ENCODE results near the gene CCR5AS.
"Not testable (repeated sequence)": the region's sequence is repeated elsewhere in the genome, so short reads cannot be mapped to it uniquely, and the experiment has no call there.

Gene CCR5AS

DNA sequence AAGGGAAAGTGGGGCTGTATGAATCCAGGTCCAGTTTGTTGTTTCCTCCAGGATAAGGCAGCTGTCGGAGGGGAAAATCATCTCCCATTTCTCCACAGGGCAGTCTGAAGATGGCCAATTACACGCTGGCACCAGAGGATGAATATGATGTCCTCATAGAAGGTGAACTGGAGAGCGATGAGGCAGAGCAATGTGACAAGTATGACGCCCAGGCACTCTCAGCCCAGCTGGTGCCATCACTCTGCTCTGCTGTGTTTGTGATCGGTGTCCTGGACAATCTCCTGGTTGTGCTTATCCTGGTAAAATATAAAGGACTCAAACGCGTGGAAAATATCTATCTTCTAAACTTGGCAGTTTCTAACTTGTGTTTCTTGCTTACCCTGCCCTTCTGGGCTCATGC is 1.1 kb upstream of the CCR5AS start (continued):
- TF ChIP-seq EMX1 (CRISPR knock-in tag; IDR thresholded peaks at IDR 0.05) (no peak), HMGA2 (CRISPR knock-in tag; IDR thresholded peaks at IDR 0.05) (no peak), CBFB (CRISPR knock-in tag; IDR thresholded peaks at IDR 0.05; ENCODE audit: low read depth) (no peak), RELA (CRISPR knock-in tag; IDR thresholded peaks at IDR 0.05; ENCODE audit: borderline replicate concordance) (no peak)

DNA sequence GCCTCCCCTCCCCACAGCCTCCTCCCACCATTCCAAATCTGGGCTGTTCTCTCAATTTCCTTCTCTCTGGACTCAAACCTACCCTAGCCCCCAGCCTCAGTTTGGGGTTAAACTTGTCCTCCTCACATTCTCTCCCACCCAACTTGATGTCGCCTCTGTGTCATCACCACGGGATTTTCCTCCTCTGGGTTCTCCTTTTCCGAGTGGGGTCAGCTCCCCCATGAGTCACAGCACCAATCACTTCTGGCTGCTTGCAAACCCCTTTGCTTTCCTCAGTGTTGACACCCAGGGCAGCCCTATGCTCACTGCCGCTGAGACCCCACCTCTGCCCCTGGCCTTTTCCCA is 451 bp downstream of the CCR5AS start:
- Mint-ChIP-seq H3K9me3 (peaks cover 5% of the 10 kb centered on the region), H3K4me1 (peaks cover 2% of the 10 kb centered on the region; the same call in 1 of the 2 replicates), H3K27me3 (ENCODE audit: low read depth) (no peaks in the 10 kb centered on the region), H3K27ac (no peak overlapping the region), H3K4me3 (no peak overlapping the region), H3K36me3 (no peaks in the 10 kb centered on the region)
- POLR2A ChIA-PET, result no interaction called here
- no peak for TF ChIP-seq ZNF423 (CRISPR knock-in tag; IDR thresholded peaks at IDR 0.05)
- no peak for TF ChIP-seq GTF2I (CRISPR knock-in tag; conservative IDR thresholded peaks at IDR 0.05)
- no peak for TF ChIP-seq TP53 (CRISPR knock-in tag; IDR thresholded peaks at IDR 0.05)
- no peak for TF ChIP-seq TCF7 (CRISPR knock-in tag; IDR thresholded peaks at IDR 0.05; ENCODE audit: low read depth)
- TF ChIP-seq FOXP1 (CRISPR knock-in tag; IDR thresholded peaks at IDR 0.05; ENCODE audit: borderline replicate concordance), result no peak
- TF ChIP-seq, protein P1, sequence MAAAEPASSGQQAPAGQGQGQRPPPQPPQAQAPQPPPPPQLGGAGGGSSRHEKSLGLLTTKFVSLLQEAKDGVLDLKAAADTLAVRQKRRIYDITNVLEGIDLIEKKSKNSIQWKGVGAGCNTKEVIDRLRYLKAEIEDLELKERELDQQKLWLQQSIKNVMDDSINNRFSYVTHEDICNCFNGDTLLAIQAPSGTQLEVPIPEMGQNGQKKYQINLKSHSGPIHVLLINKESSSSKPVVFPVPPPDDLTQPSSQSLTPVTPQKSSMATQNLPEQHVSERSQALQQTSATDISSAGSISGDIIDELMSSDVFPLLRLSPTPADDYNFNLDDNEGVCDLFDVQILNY (CRISPR knock-in tag; IDR thresholded peaks at IDR 0.05), result no peak
- TF ChIP-seq, protein P2, sequence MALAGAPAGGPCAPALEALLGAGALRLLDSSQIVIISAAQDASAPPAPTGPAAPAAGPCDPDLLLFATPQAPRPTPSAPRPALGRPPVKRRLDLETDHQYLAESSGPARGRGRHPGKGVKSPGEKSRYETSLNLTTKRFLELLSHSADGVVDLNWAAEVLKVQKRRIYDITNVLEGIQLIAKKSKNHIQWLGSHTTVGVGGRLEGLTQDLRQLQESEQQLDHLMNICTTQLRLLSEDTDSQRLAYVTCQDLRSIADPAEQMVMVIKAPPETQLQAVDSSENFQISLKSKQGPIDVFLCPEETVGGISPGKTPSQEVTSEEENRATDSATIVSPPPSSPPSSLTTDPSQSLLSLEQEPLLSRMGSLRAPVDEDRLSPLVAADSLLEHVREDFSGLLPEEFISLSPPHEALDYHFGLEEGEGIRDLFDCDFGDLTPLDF (CRISPR knock-in tag; IDR thresholded peaks at IDR 0.05), result no peak
- TF ChIP-seq, protein P3, sequence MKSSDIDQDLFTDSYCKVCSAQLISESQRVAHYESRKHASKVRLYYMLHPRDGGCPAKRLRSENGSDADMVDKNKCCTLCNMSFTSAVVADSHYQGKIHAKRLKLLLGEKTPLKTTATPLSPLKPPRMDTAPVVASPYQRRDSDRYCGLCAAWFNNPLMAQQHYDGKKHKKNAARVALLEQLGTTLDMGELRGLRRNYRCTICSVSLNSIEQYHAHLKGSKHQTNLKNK (CRISPR knock-in tag; IDR thresholded peaks at IDR 0.05), result no peak
- DNase-seq (ENCODE audit: low spot score) (no peak), ATAC-seq (no peak)
- CTCF ChIA-PET, result interaction anchor here (2.7 kb wide), 1 partner anchor 28 kb away, joined by 9 read pairs; no protein-coding TSS in a partner anchor

DNA sequence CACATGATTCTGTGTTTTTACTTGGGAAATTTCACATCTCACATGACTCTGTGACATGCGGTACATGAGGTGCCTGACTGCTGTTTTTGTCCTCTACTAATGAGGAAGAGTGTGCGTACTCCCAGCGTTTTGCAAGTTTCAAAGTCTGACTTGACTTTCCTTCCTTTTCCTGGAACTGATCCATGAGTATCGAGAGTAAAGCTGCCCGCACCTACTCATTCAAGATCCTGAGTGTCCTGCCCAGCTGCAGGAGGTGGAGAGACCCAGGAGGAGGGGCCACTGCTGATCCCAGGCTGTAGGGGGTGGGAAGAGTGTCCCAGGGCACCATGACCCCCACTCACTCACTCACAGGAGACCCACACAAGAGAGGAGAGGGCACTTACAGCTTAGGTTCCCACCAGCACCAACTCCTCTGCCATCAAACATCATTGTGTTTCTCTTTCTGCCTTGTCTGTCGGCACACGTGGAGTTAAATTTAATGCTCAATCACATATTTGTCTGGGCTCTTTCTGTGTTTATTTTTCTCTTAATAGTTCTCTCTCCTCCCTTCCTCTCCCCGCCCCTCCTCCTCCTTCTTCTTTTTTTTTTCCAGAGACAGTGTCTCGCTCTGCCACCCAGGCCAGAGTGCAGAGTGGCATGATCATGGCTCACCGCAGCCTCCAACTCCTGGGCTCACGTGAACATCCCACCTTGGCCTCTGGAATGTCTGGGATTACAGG is 1.4 kb downstream of the CCR5AS start:
- Mint-ChIP-seq H3K27ac (no peak overlapping the region), H3K9me3 (peaks cover 5% of the 10 kb centered on the region), H3K4me1 (0 out of 2 replicates have a peak, but pooled peaks cover 2% of the 10 kb centered on the region), H3K4me3 (no peak overlapping the region), H3K27me3 (ENCODE audit: low read depth) (no peaks in the 10 kb centered on the region), H3K36me3 (no peaks in the 10 kb centered on the region)
- ATAC-seq (no peak), DNase-seq (ENCODE audit: low spot score) (no peak)
- no peak for TF ChIP-seq MYBL2 (CRISPR knock-in tag; IDR thresholded peaks at IDR 0.05)
- no peak for TF ChIP-seq ZBTB21 (CRISPR knock-in tag; IDR thresholded peaks at IDR 0.05; ENCODE audit: borderline replicate concordance)
- TF ChIP-seq, protein P4, sequence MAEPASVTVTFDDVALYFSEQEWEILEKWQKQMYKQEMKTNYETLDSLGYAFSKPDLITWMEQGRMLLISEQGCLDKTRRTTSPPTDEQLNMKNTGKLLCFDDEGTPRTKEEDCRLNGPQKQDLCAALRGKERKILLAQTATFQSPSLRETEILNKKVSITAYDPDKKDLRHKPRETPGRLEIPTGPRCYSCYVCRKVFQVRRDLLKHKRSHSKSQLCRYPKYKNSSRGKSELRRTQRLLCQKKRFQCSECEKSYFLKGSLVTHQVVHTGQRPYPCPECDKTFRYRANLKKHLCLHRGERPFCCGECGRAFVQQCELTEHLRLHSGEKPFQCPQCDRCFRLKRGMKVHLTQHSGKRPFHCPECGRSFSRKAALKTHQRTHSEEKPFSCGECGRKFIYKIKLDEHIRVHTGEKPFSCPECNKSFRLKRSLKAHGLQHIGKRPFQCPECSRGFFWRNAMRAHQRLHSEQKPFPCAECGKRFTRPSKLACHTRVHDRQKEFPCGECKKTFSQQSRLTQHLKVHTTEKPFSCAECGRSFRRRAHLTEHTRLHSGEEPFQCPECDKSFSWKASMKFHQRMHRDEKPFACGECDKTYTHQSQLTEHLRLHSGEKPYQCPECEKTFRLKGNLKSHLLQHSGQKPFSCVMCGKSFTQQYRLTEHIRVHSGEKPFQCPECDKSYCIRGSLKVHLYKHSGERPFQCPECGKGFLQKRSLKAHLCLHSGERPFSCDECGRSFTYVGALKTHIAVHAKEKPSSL (CRISPR knock-in tag; conservative IDR thresholded peaks at IDR 0.05), result no peak
- no peak for TF ChIP-seq SOX15 (CRISPR knock-in tag; IDR thresholded peaks at IDR 0.05)
- TF ChIP-seq, protein P5, sequence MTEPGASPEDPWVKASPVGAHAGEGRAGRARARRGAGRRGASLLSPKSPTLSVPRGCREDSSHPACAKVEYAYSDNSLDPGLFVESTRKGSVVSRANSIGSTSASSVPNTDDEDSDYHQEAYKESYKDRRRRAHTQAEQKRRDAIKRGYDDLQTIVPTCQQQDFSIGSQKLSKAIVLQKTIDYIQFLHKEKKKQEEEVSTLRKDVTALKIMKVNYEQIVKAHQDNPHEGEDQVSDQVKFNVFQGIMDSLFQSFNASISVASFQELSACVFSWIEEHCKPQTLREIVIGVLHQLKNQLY (CRISPR knock-in tag; IDR thresholded peaks at IDR 0.05), result no peak
- TF ChIP-seq, protein P6, sequence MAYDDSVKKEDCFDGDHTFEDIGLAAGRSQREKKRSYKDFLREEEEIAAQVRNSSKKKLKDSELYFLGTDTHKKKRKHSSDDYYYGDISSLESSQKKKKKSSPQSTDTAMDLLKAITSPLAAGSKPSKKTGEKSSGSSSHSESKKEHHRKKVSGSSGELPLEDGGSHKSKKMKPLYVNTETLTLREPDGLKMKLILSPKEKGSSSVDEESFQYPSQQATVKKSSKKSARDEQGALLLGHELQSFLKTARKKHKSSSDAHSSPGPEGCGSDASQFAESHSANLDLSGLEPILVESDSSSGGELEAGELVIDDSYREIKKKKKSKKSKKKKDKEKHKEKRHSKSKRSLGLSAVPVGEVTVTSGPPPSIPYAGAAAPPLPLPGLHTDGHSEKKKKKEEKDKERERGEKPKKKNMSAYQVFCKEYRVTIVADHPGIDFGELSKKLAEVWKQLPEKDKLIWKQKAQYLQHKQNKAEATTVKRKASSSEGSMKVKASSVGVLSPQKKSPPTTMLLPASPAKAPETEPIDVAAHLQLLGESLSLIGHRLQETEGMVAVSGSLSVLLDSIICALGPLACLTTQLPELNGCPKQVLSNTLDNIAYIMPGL (CRISPR knock-in tag; IDR thresholded peaks at IDR 0.05), result no peak
- TF ChIP-seq NFATC4 (CRISPR knock-in tag; IDR thresholded peaks at IDR 0.05), result no peak
- TF ChIP-seq SMAD3 (CRISPR knock-in tag; IDR thresholded peaks at IDR 0.05; ENCODE audit: borderline replicate concordance), result no peak
- TF ChIP-seq, protein P2 (CRISPR knock-in tag; IDR thresholded peaks at IDR 0.05), result no peak
- no peak for TF ChIP-seq EMX1 (CRISPR knock-in tag; IDR thresholded peaks at IDR 0.05)
- no peak for TF ChIP-seq FOXJ3 (CRISPR knock-in tag; IDR thresholded peaks at IDR 0.05; ENCODE audit: borderline replicate concordance)
- ChIA-PET CTCF (interaction anchor here (1.0 to 1.4 kb wide), 3 partner anchors 22 to 467 kb away, joined by 3 to 4 read pairs (median 3); no protein-coding TSS in a partner anchor), POLR2A (no interaction called here)

DNA sequence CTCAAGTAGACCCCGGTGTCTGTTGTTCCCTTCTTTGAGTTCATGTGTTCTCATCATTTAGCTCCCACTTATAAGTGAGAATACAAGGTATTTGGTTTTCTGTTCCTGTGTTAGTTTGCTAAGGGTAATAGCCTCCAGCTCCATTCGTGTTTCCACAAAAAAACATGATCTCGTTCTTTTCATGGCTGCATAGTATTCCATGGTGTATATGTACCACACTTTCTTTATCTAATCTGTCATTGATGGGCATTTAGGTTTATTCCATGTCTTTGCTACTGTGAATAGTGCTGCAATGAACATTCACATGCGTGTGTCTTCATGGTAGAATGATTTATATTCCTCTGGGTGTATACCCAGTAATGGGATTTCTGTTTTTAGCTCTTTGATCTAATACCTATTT is 4.0 kb downstream of the CCR5AS start:
- CTCF ChIA-PET, result interaction anchor here (1.5 kb wide), 1 partner anchor 48 kb away, joined by 5 read pairs; no protein-coding TSS in a partner anchor

More for the DNA sequence above, 4.0 kb downstream of the CCR5AS start:
- H3K4me3 Mint-ChIP-seq; H3K27ac Mint-ChIP-seq; H3K9me3 Mint-ChIP-seq; H3K36me3 Mint-ChIP-seq; ATAC-seq; H3K27me3 Mint-ChIP-seq (ENCODE audit: low read depth); DNase-seq (ENCODE audit: low spot score); POLR2A ChIA-PET; H3K4me1 Mint-ChIP-seq: not testable (repeated sequence)
